Measurements from ENCODE around the gene COL21A1.

- TF ChIP-seq CTCF (IDR thresholded peaks at IDR 0.05; ENCODE audit: borderline replicate concordance, extremely low read depth, low read length, poor library complexity, severe bottlenecking): no peak
- TF ChIP-seq EZH2 (IDR thresholded peaks at IDR 0.05; ENCODE audit: borderline replicate concordance, low read depth, low read length, severe bottlenecking): no peak
Measured at GRCh38 chr6:56026455-56027180, 220.8 kb downstream of the COL21A1 start.

Data from DND-41 (cell line).